Stimulated activated CD4-positive, alpha-beta T cell treated with anti-CD3 and anti-CD28 coated beads, Interleukin-1b, Interleukin-23, amount 100 ng/mL, for 1 hour (primary cell): ENCODE data around the gene UNC93B1.

Source experiments
- DNase-seq, 2 donors: peaks; one replicate each; pipeline ENCODE4 v3.0.0-alpha.2; 2020; ENCODE audit warnings: low read depth in 2 of 2

UNC93B1 gene

GRCh38 chr11:68040101-68040956, 36.4 kb upstream of the UNC93B1 start:
- no peak for DNase-seq

GRCh38 chr11:68039526-68040086, 35.7 kb upstream of the UNC93B1 start:
- DNase-seq, result no peak

- DNase-seq, result peak; percentile 9 to 34
Measured at GRCh38 chr11:68038718-68039525, 35.0 kb upstream of the UNC93B1 start, which contains the start of gene TCIRG1. Gene TCIRG1, plus strand, starts transcription at chr11:68039025. Its CDS starts 2,247 bp downstream, at chr11:68041272.

GRCh38 chr11:68038226-68038717, 34.4 kb upstream of the UNC93B1 start:
- no peak for DNase-seq

GRCh38 chr11:68037411-68038225, 33.7 kb upstream of the UNC93B1 start:
- no peak for DNase-seq

- DNase-seq, result no peak
Measured at GRCh38 chr11:68036717-68037239, 32.9 kb upstream of the UNC93B1 start.

GRCh38 chr11:68036141-68036716, 32.3 kb upstream of the UNC93B1 start:
- DNase-seq, result no peak

- no peak for DNase-seq
Measured at GRCh38 chr11:68035266-68035876, 31.5 kb upstream of the UNC93B1 start.

GRCh38 chr11:68033708-68034045, 29.8 kb upstream of the UNC93B1 start:
- no peak for DNase-seq

GRCh38 chr11:68032997-68033707, 29.3 kb upstream of the UNC93B1 start:
- DNase-seq, result no peak

- no peak for DNase-seq
Measured at GRCh38 chr11:68032003-68032402, 28.1 kb upstream of the UNC93B1 start.

- no peak for DNase-seq
Measured at GRCh38 chr11:68031144-68031464, 27.2 kb upstream of the UNC93B1 start.

GRCh38 chr11:68030318-68031143, 26.6 kb upstream of the UNC93B1 start, which contains the start of gene NDUFS8:
Gene NDUFS8, plus strand, starts transcription at chr11:68030681. Its CDS starts 1,471 bp downstream, at chr11:68032152.
- peak; percentile 86 to 97 for DNase-seq

- DNase-seq, result no peak
Measured at GRCh38 chr11:68028802-68029545, 25.1 kb upstream of the UNC93B1 start.

GRCh38 chr11:68027667-68028066, 23.8 kb upstream of the UNC93B1 start:
- DNase-seq, result no peak

GRCh38 chr11:68026391-68027105, 22.7 kb upstream of the UNC93B1 start:
- no peak for DNase-seq

- no peak for DNase-seq
Measured at GRCh38 chr11:68025047-68025446, 21.1 kb upstream of the UNC93B1 start.
